GM12875 (cell line): Measurements from ENCODE around the gene TMEM9B.
A peak's percentile ranks its signal among the peaks of the same experiment; 100 is the strongest.

Source experiments
- H3K4me3 ChIP-seq: one replicate; pipeline ENCODE4 v1.5.1; 2011; ENCODE audit warnings: low read depth, low read length, control low read depth
- CTCF ChIP-seq: IDR thresholded peaks from 2 replicates; pipeline ENCODE4 v1.5.1; 2011; ENCODE audit warnings: low read depth, mild to moderate bottlenecking, control low read depth, inconsistent platforms, low read length, moderate library complexity, borderline replicate concordance; ENCODE audit not compliant: insufficient read depth

Gene TMEM9B

GRCh38 chr11:9003573-9004182, 39.4 kb upstream of the TMEM9B start, which contains the start of gene NRIP3:
NRIP3 (minus strand) TSS chr11:9004001; CDS start chr11:9003935, 66 bp downstream.
- H3K4me3 ChIP-seq, result peak within 1 kb of the TSS; percentile 38
- TF ChIP-seq CTCF, result no peak

GRCh38 chr11:9002920-9003572, 38.8 kb upstream of the TMEM9B start:
- H3K4me3 ChIP-seq, result peak overlapping the region; percentile 38

GRCh38 chr11:9001736-9002135, 37.5 kb upstream of the TMEM9B start:
- no peak for TF ChIP-seq CTCF
- no peak overlapping the region for H3K4me3 ChIP-seq

More at GRCh38 chr11:9002920-9003572, 38.8 kb upstream of the TMEM9B start:
- TF ChIP-seq CTCF, result no peak

- H3K4me3 ChIP-seq, result no peak overlapping the region
- no peak for TF ChIP-seq CTCF
Observed at GRCh38 chr11:8998017-8998416, 33.8 kb upstream of the TMEM9B start.

- TF ChIP-seq CTCF, result no peak
- H3K4me3 ChIP-seq, result no peak overlapping the region
Observed at GRCh38 chr11:8997451-8997850, 33.2 kb upstream of the TMEM9B start.

GRCh38 chr11:8989453-8989852, 25.2 kb upstream of the TMEM9B start:
- TF ChIP-seq CTCF, result no peak
- no peak overlapping the region for H3K4me3 ChIP-seq

- H3K4me3 ChIP-seq, result no peak overlapping the region
- no peak for TF ChIP-seq CTCF
Observed at GRCh38 chr11:8988329-8989234, 24.3 kb upstream of the TMEM9B start.
